Hair follicular keratinocyte (primary cell): ENCODE results near the gene ASGR1. TPM values are rescaled to one million over a fixed set of nuclear protein-coding genes. Genes with fewer than 3 reads are reported as not detected.

ENCODE experiments used
- total RNA-seq: library from RNA; depleted of rRNA; stranded (reverse); fragments of >200 nt; gene quantifications from 2 replicates; pipeline ENCODE4 v1.2.3, GENCODE V29; 2015

The ASGR1 gene
- 0.23 TPM in 1 of 2 replicates, not detected in the other for total RNA-seq

GRCh38 chr17:7179317-7180254 is at the start of gene ASGR1:
Gene ASGR1 (minus strand): TSS chr17:7179370. CDS start chr17:7178563, 807 bp downstream.

GRCh38 chr17:7219812-7220592 is 40.8 kb upstream of the ASGR1 start, which contains the start of the genes ACADVL and DLG4:
Gene ACADVL (plus strand): TSS chr17:7219938. CDS start chr17:7219985, 47 bp downstream.
Gene DLG4 (minus strand): TSS chr17:7219836.

Other genes starting within 250 kb of the ASGR1 start
- gene ALOX12, start 183.3 kb downstream of the ASGR1 start, total RNA-seq, result 0.57 and 1.2 TPM in 2 replicates
- 228 and 289 TPM in 2 replicates for gene RNASEK, start 166.7 kb downstream of the ASGR1 start, total RNA-seq
- 0.39 TPM in 1 of 2 replicates, not detected in the other for gene BCL6B, start 156.3 kb downstream of the ASGR1 start, total RNA-seq
- gene SLC16A13, start 143.4 kb downstream of the ASGR1 start, total RNA-seq, result 4.0 and 4.1 TPM in 2 replicates
- not detected in 2 replicates for gene SLC16A11, start 135.3 kb downstream of the ASGR1 start, total RNA-seq
- not detected in 2 replicates for gene CLEC10A, start 99.1 kb downstream of the ASGR1 start, total RNA-seq
- gene ASGR2, start 64.5 kb downstream of the ASGR1 start, total RNA-seq, result not detected in 2 replicates
- gene DLG4, start 40.5 kb upstream of the ASGR1 start, total RNA-seq, result 1.4 and 5.5 TPM in 2 replicates
- 173 and 216 TPM in 2 replicates for gene ACADVL, start 40.6 kb upstream of the ASGR1 start, total RNA-seq
- 32.6 and 39.5 TPM in 2 replicates for gene DVL2, start 55.1 kb upstream of the ASGR1 start, total RNA-seq
- 26.9 and 32.2 TPM in 2 replicates for gene PHF23, start 60.1 kb upstream of the ASGR1 start, total RNA-seq
- 171 and 262 TPM in 2 replicates for gene GABARAP, start 63.1 kb upstream of the ASGR1 start, total RNA-seq
- gene CTDNEP1, start 72.4 kb upstream of the ASGR1 start, total RNA-seq, result 39.4 and 49.4 TPM in 2 replicates
- gene ELP5, start 72.8 kb upstream of the ASGR1 start, total RNA-seq, result 23.3 and 36.8 TPM in 2 replicates
- 7.9 and 26.0 TPM in 2 replicates for gene CLDN7, start 83.1 kb upstream of the ASGR1 start, total RNA-seq
- 0.08 and 1.4 TPM in 2 replicates for gene SLC2A4, start 102.3 kb upstream of the ASGR1 start, total RNA-seq
- 0.47 and 0.72 TPM in 2 replicates for gene YBX2, start 115.3 kb upstream of the ASGR1 start, total RNA-seq
- gene EIF5A, start 128.3 kb upstream of the ASGR1 start, total RNA-seq, result 557 and 909 TPM in 2 replicates
- 42.7 and 70.0 TPM in 2 replicates for gene GPS2, start 136.0 kb upstream of the ASGR1 start, total RNA-seq
- 6.2 and 10.9 TPM in 2 replicates for gene NEURL4, start 150.0 kb upstream of the ASGR1 start, total RNA-seq
- gene ACAP1, start 157.2 kb upstream of the ASGR1 start, total RNA-seq, result 3.3 and 5.6 TPM in 2 replicates
- 6.0 and 13.0 TPM in 2 replicates for gene KCTD11, start 172.8 kb upstream of the ASGR1 start, total RNA-seq
- not detected in 2 replicates for gene TMEM95, start 175.8 kb upstream of the ASGR1 start, total RNA-seq
- 3.8 and 7.7 TPM in 2 replicates for gene TNK1, start 201.7 kb upstream of the ASGR1 start, total RNA-seq
- 68.4 and 99.4 TPM in 2 replicates for gene PLSCR3, start 215.2 kb upstream of the ASGR1 start, total RNA-seq
- 138 and 193 TPM in 2 replicates for gene TMEM256, start 224.7 kb upstream of the ASGR1 start, total RNA-seq
- gene NLGN2, start 228.5 kb upstream of the ASGR1 start, total RNA-seq, result 2.4 and 6.1 TPM in 2 replicates
- not detected in 2 replicates for gene SPEM1, start 241.0 kb upstream of the ASGR1 start, total RNA-seq
- not detected in 2 replicates for gene SPEM2, start 246.2 kb upstream of the ASGR1 start, total RNA-seq
- gene SPEM3, start 249.5 kb upstream of the ASGR1 start, total RNA-seq, result not detected in 2 replicates